GM10266 (cell line): ENCODE data around the gene ANKRD1.

Experiments
- DNase-seq: peaks from one replicate; pipeline ENCODE4 v3.0.0; 2012; ENCODE audit errors: extremely low spot score
- TF ChIP-seq, protein P1 (sequence below): IDR thresholded peaks from 2 replicates; pipeline ENCODE4 v1.5.1; 2012; ENCODE audit warnings: mild to moderate bottlenecking, low read depth; ENCODE audit not compliant: control insufficient read depth, insufficient read depth; ENCODE audit errors: missing control alignments

ANKRD1 gene

GRCh38 chr10:90917238-90917967 lies 3.5 kb downstream of the ANKRD1 start:
- DNase-seq: no peak
- TF ChIP-seq, protein P1, sequence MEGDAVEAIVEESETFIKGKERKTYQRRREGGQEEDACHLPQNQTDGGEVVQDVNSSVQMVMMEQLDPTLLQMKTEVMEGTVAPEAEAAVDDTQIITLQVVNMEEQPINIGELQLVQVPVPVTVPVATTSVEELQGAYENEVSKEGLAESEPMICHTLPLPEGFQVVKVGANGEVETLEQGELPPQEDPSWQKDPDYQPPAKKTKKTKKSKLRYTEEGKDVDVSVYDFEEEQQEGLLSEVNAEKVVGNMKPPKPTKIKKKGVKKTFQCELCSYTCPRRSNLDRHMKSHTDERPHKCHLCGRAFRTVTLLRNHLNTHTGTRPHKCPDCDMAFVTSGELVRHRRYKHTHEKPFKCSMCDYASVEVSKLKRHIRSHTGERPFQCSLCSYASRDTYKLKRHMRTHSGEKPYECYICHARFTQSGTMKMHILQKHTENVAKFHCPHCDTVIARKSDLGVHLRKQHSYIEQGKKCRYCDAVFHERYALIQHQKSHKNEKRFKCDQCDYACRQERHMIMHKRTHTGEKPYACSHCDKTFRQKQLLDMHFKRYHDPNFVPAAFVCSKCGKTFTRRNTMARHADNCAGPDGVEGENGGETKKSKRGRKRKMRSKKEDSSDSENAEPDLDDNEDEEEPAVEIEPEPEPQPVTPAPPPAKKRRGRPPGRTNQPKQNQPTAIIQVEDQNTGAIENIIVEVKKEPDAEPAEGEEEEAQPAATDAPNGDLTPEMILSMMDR: no peak

DNA sequence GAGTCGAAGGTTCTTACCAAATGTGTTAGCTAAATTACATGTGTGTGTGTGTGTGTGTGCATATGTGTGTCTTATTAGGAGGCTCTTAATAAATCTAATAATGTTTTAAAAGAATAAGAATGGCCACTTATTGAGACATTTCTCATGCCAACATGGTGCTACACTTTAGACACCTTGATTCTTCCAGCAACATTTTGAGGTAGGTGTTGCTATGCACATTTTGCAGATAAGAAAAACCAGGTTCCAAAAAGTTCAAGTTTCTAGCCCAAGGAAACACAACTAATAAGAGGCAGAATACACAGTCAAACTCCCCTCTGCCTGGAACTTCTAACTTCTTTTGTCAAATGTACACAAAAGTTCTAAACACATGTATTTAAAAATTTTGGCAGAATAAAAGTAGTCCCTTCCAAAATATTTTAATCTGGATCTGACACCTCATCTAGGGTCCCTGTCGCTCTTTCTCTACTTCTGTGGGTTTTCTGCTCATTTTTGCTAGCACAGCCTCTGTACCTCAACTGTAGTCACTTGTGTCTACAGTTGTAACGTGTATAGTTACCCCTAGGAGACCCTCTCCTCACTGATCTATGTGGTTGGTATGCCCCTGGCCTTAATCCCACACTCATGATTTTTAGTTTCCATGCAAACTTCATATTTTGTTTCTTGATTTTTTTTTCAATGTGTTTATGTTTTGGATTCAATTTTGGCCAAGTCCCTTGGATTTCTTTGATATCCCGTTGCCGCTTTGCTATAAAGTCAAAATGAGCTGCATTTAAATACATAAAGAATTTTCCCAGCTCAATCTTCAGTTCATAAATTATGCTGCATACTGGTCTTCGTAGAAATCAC lies 4.3 kb downstream of the ANKRD1 start:
- TF ChIP-seq, protein P1: no peak
- no peak for DNase-seq

DNA sequence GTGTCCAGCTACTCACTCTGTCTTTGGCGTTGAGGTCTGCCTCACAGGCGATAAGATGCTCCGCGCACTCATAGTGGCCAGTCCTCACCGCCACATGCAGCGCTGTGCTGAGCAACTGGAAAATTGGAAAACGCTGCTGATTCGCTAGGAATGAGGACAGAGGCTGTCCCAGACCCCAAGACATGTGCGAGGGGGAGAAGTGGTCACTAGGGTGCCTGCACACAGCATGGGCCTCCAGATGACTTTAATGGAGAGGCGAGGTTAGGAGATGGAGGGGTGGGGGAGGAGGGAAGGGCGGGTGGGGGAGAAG lies 5.2 kb downstream of the ANKRD1 start:
- DNase-seq: no peak
- TF ChIP-seq, protein P1: no peak

DNA sequence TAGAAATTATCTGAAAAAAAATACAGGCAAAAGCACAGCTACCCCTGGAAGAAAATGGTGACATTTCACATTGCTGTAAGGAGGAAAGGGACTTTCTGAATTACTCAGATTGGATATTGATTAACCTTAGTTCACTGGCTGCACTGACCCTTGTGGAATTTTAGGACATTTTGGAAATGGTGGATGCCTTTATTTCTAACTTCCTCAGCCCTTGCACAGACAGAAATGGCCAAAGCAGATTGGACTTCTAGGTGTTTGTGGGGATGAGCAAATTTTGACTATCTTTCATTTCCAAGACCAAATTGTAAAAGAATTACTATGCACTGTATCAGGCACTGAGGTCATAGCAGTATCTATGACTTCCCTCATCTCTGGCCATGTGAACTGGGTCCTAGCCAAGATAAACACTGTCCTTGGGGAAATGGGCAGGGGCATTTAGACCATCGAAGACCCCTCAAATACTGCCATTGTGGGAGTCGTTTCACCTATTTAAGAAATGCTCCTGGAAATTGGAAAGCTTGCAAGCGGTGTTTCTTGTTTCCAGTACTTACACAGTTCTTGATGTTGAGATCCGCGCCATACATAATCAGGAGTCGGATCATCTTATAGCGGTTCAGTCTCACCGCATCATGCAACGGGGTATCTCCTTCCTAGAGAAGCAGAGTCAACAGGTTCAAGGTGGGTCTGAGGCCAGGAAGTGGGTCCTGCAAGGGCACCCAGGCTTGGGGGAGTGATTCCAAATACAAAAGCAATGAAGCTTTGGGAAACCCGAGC lies 5.7 kb downstream of the ANKRD1 start:
- DNase-seq: no peak
- TF ChIP-seq, protein P1: no peak

GRCh38 chr10:90913774-90914420 lies 7.0 kb downstream of the ANKRD1 start:
- TF ChIP-seq, protein P1: no peak
- DNase-seq: no peak

DNA sequence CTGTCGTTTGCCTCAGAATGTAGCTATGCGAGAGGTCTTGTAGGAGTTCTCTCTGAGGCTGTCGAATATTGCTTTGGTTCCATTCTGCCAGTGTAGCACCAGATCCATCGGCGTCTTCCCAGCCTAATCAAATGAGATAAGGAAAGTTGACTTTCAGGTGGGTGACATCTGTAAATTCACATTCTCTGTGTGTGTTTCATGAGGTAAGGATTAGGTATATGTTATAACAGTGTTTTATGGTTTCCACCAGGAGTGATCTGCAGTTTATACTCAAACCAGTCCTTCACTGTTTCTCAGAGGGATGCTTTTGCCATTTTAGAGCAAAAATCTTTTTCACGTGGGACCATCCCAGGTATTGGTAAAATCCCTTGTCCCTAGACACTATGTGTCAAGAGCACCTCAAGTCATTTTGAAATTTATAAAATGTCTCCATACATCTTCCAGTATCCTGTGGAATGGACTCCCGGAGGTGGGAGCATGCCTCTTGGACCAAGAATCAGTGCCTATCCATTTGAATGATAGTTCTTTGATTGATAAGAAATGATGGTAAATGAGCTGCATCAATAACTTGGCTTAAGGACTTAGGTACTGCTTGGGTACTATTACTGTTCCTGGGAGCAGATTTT lies 7.9 kb downstream of the ANKRD1 start:
- DNase-seq: no peak
- TF ChIP-seq, protein P1: no peak
